Measurements from ENCODE around the gene LRRC3. TPM values are rescaled to one million over a fixed set of nuclear protein-coding genes. Genes with fewer than 3 reads are reported as not detected.

LRRC3 gene
- total and polyA plus RNA-seq, 4 donors = 3.0 to 14.2 (median 7.5) TPM

DNA sequence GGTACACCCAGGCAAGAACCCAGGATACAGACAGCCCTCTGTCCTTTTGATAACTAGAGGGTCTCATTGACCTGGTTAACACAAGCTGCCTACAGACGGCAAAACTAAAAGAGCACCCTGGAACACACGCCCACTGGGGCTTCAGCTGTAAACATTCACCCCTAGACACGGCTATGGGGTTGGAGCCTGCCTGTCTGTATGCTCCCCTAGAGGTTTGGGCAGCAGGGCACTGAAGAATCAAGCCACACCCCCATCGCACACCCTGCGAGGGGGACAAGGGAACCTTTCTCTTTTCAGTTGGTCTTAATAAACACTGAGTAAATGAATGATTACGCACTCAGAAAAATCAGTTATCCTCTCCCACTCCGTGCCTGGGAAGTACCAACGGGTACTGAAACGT lies 35.5 kb downstream of the LRRC3 start:
- no peak overlapping the region for H3K9ac ChIP-seq (ENCODE audit: low read depth in 1 of 2, low read length in 2 of 2)
- peaks cover 1 to 7% (median 3%) of the 10 kb centered on the region in 4 donors for H3K36me3 ChIP-seq (ENCODE audit: control insufficient read depth in 4 of 4, insufficient read depth in 3 of 4, low read depth in 1 of 4, low read length in 3 of 4)
- H3K27me3 ChIP-seq (ENCODE audit: control insufficient read depth in 4 of 4, insufficient read depth in 4 of 4, low read length in 3 of 4) = no peaks in the 10 kb centered on the region
- H3K27ac ChIP-seq (ENCODE audit: low read depth in 1 of 2, low read length in 2 of 2) = no peak overlapping the region
- no peak for DNase-seq (ENCODE audit: low spot score)
- peaks cover 0 to 3% (median 2%) of the 10 kb centered on the region in 4 donors for H3K9me3 ChIP-seq (ENCODE audit: control insufficient read depth in 4 of 4, low read length in 3 of 4)
- H3K4me3 ChIP-seq (ENCODE audit: low read depth in 1 of 3, low read length in 3 of 3) = no peak overlapping the region
- no peak for TF ChIP-seq HNF4G (IDR thresholded peaks at IDR 0.05)
- TF ChIP-seq JUND (IDR thresholded peaks at IDR 0.05) = no peak
- TF ChIP-seq YY1 (IDR thresholded peaks at IDR 0.05) = no peak
- no peak for TF ChIP-seq FOXA1 (IDR thresholded peaks at IDR 0.05)
- TF ChIP-seq, protein P1, sequence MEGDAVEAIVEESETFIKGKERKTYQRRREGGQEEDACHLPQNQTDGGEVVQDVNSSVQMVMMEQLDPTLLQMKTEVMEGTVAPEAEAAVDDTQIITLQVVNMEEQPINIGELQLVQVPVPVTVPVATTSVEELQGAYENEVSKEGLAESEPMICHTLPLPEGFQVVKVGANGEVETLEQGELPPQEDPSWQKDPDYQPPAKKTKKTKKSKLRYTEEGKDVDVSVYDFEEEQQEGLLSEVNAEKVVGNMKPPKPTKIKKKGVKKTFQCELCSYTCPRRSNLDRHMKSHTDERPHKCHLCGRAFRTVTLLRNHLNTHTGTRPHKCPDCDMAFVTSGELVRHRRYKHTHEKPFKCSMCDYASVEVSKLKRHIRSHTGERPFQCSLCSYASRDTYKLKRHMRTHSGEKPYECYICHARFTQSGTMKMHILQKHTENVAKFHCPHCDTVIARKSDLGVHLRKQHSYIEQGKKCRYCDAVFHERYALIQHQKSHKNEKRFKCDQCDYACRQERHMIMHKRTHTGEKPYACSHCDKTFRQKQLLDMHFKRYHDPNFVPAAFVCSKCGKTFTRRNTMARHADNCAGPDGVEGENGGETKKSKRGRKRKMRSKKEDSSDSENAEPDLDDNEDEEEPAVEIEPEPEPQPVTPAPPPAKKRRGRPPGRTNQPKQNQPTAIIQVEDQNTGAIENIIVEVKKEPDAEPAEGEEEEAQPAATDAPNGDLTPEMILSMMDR (IDR thresholded peaks at IDR 0.05; ENCODE audit: low read depth, low read length, missing input control) = no peak
- no peak for TF ChIP-seq RXRA (IDR thresholded peaks at IDR 0.05)
- TF ChIP-seq, protein P2, sequence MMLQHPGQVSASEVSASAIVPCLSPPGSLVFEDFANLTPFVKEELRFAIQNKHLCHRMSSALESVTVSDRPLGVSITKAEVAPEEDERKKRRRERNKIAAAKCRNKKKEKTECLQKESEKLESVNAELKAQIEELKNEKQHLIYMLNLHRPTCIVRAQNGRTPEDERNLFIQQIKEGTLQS (IDR thresholded peaks at IDR 0.05) = no peak
- TF ChIP-seq NR2F2 (IDR thresholded peaks at IDR 0.05) = no peak
- no peak for TF ChIP-seq EGR1 (IDR thresholded peaks at IDR 0.05; ENCODE audit: low read depth in 2 of 2)
- peaks cover 0 to 7% (median 6%) of the 10 kb centered on the region in 4 donors for H3K4me1 ChIP-seq (ENCODE audit: control insufficient read depth in 4 of 4, insufficient read depth in 4 of 4, low read length in 3 of 4)
- WGBS = 89% methylated on average over 9 of the region's 9 CpGs

DNA sequence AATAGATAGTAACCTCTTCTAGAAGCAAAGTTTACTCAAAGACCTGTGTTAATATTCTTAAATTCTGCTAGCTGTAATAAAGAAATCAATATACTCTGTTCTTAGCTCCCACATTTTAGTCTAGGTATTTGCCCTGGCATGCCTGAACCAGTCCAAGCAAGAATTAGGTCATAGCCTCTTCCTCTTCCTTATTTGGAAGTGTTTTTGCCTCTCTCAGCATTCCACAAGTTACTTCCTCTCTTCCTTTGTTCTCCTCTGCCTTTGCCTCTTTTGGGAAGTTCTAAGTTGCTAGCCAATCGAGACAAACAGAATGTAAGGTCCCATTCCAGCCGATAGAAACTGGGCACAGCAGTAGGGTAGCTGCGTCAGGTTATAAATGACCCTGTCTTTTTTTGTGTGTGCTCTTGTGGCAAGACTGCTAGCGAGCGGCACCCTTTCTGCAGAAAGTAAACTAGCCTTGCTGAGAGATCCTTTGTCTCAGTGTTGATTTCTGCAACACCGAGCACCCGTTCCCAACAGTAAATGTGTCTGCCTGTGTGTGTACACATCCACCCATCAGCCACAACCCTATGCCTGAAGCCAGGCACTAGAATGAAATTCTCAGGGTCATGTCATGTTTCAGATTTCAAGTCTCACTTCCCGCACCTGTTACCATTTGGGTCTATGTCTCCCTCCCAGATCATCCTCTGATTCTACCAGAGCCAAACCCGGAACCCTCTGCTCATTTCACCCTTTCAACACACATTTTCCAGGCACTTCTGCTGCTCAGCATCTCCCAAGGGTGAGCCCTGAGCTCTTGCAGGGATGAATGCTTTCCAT lies 37.5 kb downstream of the LRRC3 start:
- DNase-seq (ENCODE audit: low spot score) = no peak
- H3K36me3 ChIP-seq (ENCODE audit: control insufficient read depth in 4 of 4, insufficient read depth in 3 of 4, low read depth in 1 of 4, low read length in 3 of 4) = peaks cover 1 to 6% (median 3%) of the 10 kb centered on the region in 4 donors
- H3K4me1 ChIP-seq (ENCODE audit: control insufficient read depth in 4 of 4, insufficient read depth in 4 of 4, low read length in 3 of 4) = no peaks in the 10 kb centered on the region
- peaks cover 0 to 3% (median 2%) of the 10 kb centered on the region in 4 donors for H3K9me3 ChIP-seq (ENCODE audit: control insufficient read depth in 4 of 4, low read length in 3 of 4)
- no peak overlapping the region for H3K27ac ChIP-seq (ENCODE audit: low read depth in 1 of 2, low read length in 2 of 2)
- no peaks in the 10 kb centered on the region for H3K27me3 ChIP-seq (ENCODE audit: control insufficient read depth in 4 of 4, insufficient read depth in 4 of 4, low read length in 3 of 4)
- H3K9ac ChIP-seq (ENCODE audit: low read depth in 1 of 2, low read length in 2 of 2) = no peak overlapping the region
- no peak overlapping the region for H3K4me3 ChIP-seq (ENCODE audit: low read depth in 1 of 3, low read length in 3 of 3)
- no peak for TF ChIP-seq FOXA2 (IDR thresholded peaks at IDR 0.05)
- no peak for TF ChIP-seq FOXA1 (IDR thresholded peaks at IDR 0.05)
- no peak for TF ChIP-seq HNF4A (conservative IDR thresholded peaks at IDR 0.05)
- no peak for TF ChIP-seq GABPA (IDR thresholded peaks at IDR 0.05 in 1 of 2, conservative IDR thresholded peaks at IDR 0.05 in 1 of 2)
- no peak for TF ChIP-seq RAD21 (IDR thresholded peaks at IDR 0.05)
- TF ChIP-seq, protein P3, sequence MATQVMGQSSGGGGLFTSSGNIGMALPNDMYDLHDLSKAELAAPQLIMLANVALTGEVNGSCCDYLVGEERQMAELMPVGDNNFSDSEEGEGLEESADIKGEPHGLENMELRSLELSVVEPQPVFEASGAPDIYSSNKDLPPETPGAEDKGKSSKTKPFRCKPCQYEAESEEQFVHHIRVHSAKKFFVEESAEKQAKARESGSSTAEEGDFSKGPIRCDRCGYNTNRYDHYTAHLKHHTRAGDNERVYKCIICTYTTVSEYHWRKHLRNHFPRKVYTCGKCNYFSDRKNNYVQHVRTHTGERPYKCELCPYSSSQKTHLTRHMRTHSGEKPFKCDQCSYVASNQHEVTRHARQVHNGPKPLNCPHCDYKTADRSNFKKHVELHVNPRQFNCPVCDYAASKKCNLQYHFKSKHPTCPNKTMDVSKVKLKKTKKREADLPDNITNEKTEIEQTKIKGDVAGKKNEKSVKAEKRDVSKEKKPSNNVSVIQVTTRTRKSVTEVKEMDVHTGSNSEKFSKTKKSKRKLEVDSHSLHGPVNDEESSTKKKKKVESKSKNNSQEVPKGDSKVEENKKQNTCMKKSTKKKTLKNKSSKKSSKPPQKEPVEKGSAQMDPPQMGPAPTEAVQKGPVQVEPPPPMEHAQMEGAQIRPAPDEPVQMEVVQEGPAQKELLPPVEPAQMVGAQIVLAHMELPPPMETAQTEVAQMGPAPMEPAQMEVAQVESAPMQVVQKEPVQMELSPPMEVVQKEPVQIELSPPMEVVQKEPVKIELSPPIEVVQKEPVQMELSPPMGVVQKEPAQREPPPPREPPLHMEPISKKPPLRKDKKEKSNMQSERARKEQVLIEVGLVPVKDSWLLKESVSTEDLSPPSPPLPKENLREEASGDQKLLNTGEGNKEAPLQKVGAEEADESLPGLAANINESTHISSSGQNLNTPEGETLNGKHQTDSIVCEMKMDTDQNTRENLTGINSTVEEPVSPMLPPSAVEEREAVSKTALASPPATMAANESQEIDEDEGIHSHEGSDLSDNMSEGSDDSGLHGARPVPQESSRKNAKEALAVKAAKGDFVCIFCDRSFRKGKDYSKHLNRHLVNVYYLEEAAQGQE (IDR thresholded peaks at IDR 0.05) = no peak
- TF ChIP-seq RXRA (IDR thresholded peaks at IDR 0.05) = no peak
- TF ChIP-seq, protein P2 (IDR thresholded peaks at IDR 0.05) = no peak
- no peak for TF ChIP-seq HNF4G (IDR thresholded peaks at IDR 0.05)
- no peak for TF ChIP-seq EGR1 (IDR thresholded peaks at IDR 0.05; ENCODE audit: low read depth in 2 of 2)
- TF ChIP-seq NR2F2 (IDR thresholded peaks at IDR 0.05) = no peak
- TF ChIP-seq TAF1 (conservative IDR thresholded peaks at IDR 0.05) = no peak
- TF ChIP-seq, protein P4, sequence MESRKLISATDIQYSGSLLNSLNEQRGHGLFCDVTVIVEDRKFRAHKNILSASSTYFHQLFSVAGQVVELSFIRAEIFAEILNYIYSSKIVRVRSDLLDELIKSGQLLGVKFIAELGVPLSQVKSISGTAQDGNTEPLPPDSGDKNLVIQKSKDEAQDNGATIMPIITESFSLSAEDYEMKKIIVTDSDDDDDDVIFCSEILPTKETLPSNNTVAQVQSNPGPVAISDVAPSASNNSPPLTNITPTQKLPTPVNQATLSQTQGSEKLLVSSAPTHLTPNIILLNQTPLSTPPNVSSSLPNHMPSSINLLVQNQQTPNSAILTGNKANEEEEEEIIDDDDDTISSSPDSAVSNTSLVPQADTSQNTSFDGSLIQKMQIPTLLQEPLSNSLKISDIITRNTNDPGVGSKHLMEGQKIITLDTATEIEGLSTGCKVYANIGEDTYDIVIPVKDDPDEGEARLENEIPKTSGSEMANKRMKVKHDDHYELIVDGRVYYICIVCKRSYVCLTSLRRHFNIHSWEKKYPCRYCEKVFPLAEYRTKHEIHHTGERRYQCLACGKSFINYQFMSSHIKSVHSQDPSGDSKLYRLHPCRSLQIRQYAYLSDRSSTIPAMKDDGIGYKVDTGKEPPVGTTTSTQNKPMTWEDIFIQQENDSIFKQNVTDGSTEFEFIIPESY (IDR thresholded peaks at IDR 0.05) = no peak
- TF ChIP-seq, protein P5, sequence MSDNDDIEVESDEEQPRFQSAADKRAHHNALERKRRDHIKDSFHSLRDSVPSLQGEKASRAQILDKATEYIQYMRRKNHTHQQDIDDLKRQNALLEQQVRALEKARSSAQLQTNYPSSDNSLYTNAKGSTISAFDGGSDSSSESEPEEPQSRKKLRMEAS (IDR thresholded peaks at IDR 0.05) = no peak
- TF ChIP-seq, protein P1 (IDR thresholded peaks at IDR 0.05; ENCODE audit: low read depth, low read length, missing input control) = no peak
- TF ChIP-seq YY1 (IDR thresholded peaks at IDR 0.05) = no peak
- no peak for TF ChIP-seq SP1 (IDR thresholded peaks at IDR 0.05)
- WGBS = 93% methylated on average over 9 of the region's 9 CpGs
